B cell (primary cell): ENCODE data around the gene USP36. TPM values are rescaled to one million over a fixed set of nuclear protein-coding genes. Genes with fewer than 3 reads are reported as not detected.

Source experiments
- ATAC-seq: fragments of 200-7000 bp; cut with Tn5 transposase; one replicate; pipeline ENCODE4 v1.10.0; 2021; ENCODE audit warnings: low read depth, mild to moderate bottlenecking, moderate number of reproducible peaks, moderate library complexity
- CTCF ChIA-PET: fragments of 350-600 bp; sonication (Branson Sonifier 250); formaldehyde crosslinking; loops from one replicate; lab custom pipeline; 2021; ENCODE audit warnings: antibody characterized with exemption, inconsistent platforms; lab: Charles Lee
- POLR2A ChIA-PET: fragments of 350-600 bp; sonication (Branson Sonifier 250); formaldehyde crosslinking; loops from one replicate; lab custom pipeline; 2021; ENCODE audit warnings: antibody characterized with exemption; lab: Charles Lee
- DNase-seq: peaks from one replicate; pipeline ENCODE4 v3.0.0; 2013
- H2AFZ ChIP-seq: 2 replicates; pipeline ENCODE4 v1.6.1; 2012; ENCODE audit warnings: mild to moderate bottlenecking, low read depth, low read length; ENCODE audit not compliant: insufficient read depth, poor library complexity, severe bottlenecking
- H3K27ac ChIP-seq, 2 donors: 1 replicate in 1 of 2; 2 replicates in 1 of 2; pipeline ENCODE4 v1.5.1; 2012 to 2013; ENCODE audit warnings: low read length in 2 of 2, mild to moderate bottlenecking in 2 of 2, moderate library complexity in 1 of 2
- H3K27me3 ChIP-seq, 4 experiments: fragments of 200-600 bp in 1 of 4; sonication (generic) in 1 of 4; replicated peaks in 1 of 4; 1 replicate in 2 of 4; 2 replicates in 2 of 4; pipeline versions ENCODE4 v1.6.1 to v1.7.0; 2013 to 2016; ENCODE audit warnings: low read length in 3 of 4, mild to moderate bottlenecking in 2 of 4, mixed read lengths in 1 of 4, moderate library complexity in 1 of 4; ENCODE audit not compliant: insufficient read depth in 4 of 4, control insufficient read depth in 3 of 4; ENCODE audit errors: control extremely low read depth in 1 of 4
- H3K36me3 ChIP-seq, 2 experiments: replicated peaks in 1 of 2; 1 replicate in 1 of 2; 2 replicates in 1 of 2; pipeline versions ENCODE4 v1.6.1 to v1.7.1; 2013; ENCODE audit warnings: low read length in 1 of 2; ENCODE audit not compliant: insufficient read depth in 2 of 2, control insufficient read depth in 1 of 2; ENCODE audit errors: control extremely low read depth in 1 of 2, extremely low read depth in 1 of 2
- H3K4me1 ChIP-seq, 2 donors: fragments of 200-600 bp in 1 of 2; sonication (generic) in 1 of 2; 1 replicate in 1 of 2; 2 replicates in 1 of 2; pipeline versions ENCODE4 v1.5.1 to v1.6.1; 2013 to 2017; ENCODE audit warnings: low read length in 2 of 2; ENCODE audit not compliant: control insufficient read depth in 2 of 2, insufficient read depth in 2 of 2
- H3K4me2 ChIP-seq: replicated peaks from 2 replicates; pipeline ENCODE3; 2012; ENCODE audit warnings: mild to moderate bottlenecking, low read depth, low read length; ENCODE audit not compliant: poor library complexity, severe bottlenecking
- H3K4me3 ChIP-seq, 5 experiments: fragments of 200-600 bp in 1 of 5; sonication (generic) in 1 of 5; 1 replicate in 3 of 5; 2 replicates in 2 of 5; pipeline versions ENCODE4 v1.5.1 to v1.7.0; 2011 to 2016; ENCODE audit warnings: low read length in 4 of 5, mild to moderate bottlenecking in 4 of 5, low read depth in 2 of 5, control low read depth in 1 of 5, moderate library complexity in 1 of 5; ENCODE audit not compliant: insufficient read depth in 1 of 5; ENCODE audit errors: control extremely low read depth in 1 of 5, extremely low read depth in 1 of 5
- H3K79me2 ChIP-seq: fragments of 200-600 bp; sonication (generic); one replicate; pipeline ENCODE4 v1.6.0; 2016; ENCODE audit warnings: low read length; ENCODE audit not compliant: control insufficient read depth, insufficient read depth
- H3K9ac ChIP-seq: fragments of 200-600 bp; sonication (generic); 2 replicates; pipeline ENCODE4 v1.6.1; 2017; ENCODE audit warnings: mild to moderate bottlenecking, low read length, moderate library complexity
- H3K9me3 ChIP-seq, 3 donors: one replicate each; pipeline versions ENCODE4 v1.6.1 to v1.7.1; 2013; ENCODE audit warnings: low read length in 2 of 3; ENCODE audit not compliant: control insufficient read depth in 2 of 3, insufficient read depth in 1 of 3; ENCODE audit errors: control extremely low read depth in 1 of 3
- H4K20me1 ChIP-seq: 2 replicates; pipeline ENCODE4 v1.6.0; 2012; ENCODE audit warnings: mild to moderate bottlenecking, low read length; ENCODE audit not compliant: insufficient read depth, control insufficient read depth, poor library complexity, severe bottlenecking
- H3K27ac Mint-ChIP-seq: one replicate; pipeline ENCODE4 v1.8.0; 2021; ENCODE audit warnings: mixed read lengths
- H3K27me3 Mint-ChIP-seq: one replicate; pipeline ENCODE4 v1.8.0; 2021; ENCODE audit warnings: mixed read lengths
- H3K4me1 Mint-ChIP-seq: one replicate; pipeline ENCODE4 v1.8.0; 2021; ENCODE audit warnings: mixed read lengths
- H3K4me3 Mint-ChIP-seq: one replicate; pipeline ENCODE4 v1.8.0; 2021; ENCODE audit warnings: mixed read lengths
- H3K9me3 Mint-ChIP-seq: one replicate; pipeline ENCODE4 v1.8.0; 2022; ENCODE audit warnings: mixed read lengths; ENCODE audit not compliant: insufficient read depth
- CTCF ChIP-seq: fragments of 200-600 bp; IDR thresholded peaks from one replicate; pipeline ENCODE4 v1.8.0; 2022; ENCODE audit warnings: antibody characterized with exemption, mild to moderate bottlenecking
- EZH2 ChIP-seq: IDR thresholded peaks from 2 replicates; pipeline ENCODE4 v1.6.1; 2012; ENCODE audit warnings: borderline replicate concordance, low read depth, mild to moderate bottlenecking, moderate library complexity, low read length; ENCODE audit not compliant: insufficient read depth, poor library complexity, severe bottlenecking
- WGBS: methylation state at CpG from one replicate; pipeline ENCODE4 v1.1.5; 2013; ENCODE audit warnings: missing lambda C conversion rate; ENCODE audit not compliant: insufficient coverage; 5-methylcytosine and 5-hydroxymethylcytosine counted together
- intact Hi-C: fragments of 100-400 bp; cut with micrococcal nuclease; formaldehyde crosslinking; loops from one replicate; pipeline ENCODE4 v1.10.0; 2022
- polyA plus RNA-seq: library from polyadenylated mRNA; depleted of rRNA; stranded (reverse); fragments of >200 nt; gene quantifications from 2 replicates; pipeline ENCODE4 v1.2.3, GENCODE V29; 2012
- total RNA-seq, 2 donors: library from RNA; stranded (reverse); fragments of 120-200 nt in 1 of 2; gene quantifications; 1 replicate in 1 of 2; 2 replicates in 1 of 2; pipeline versions ENCODE4 v1.2.3 to v1.2.4, GENCODE V29; 2013 to 2022

The USP36 gene
- total and polyA plus RNA-seq, 2 donors (not counting 1 experiment from before 2014, with no cell fraction given), result 52.2 to 137 TPM

DNA sequence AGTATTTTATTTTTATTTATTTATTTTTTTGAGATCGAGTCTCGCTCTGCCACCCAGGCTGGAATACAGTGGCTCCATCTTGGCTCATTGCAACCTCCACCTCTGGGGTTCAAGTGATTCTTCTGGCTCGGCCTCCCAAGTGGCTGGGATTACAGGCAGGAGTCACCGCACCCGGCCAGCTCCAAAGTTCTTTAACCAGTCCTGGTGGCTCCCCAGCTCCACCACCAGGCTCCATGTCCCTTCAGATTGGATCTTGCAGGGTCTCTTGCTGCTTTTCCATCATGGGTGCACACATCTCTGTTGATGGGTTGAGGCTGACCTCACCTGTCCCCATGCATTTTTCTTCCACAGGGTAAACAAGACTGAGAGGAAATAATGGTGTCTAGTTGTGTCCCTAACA lies 8.4 kb upstream of the USP36 start:
- no peak overlapping the region for H3K27ac Mint-ChIP-seq

GRCh38 chr17:78847052-78847451 lies 6.4 kb upstream of the USP36 start:
- Histone ChIP-seq H2AFZ (no peak overlapping the region), H3K4me2 (no peak overlapping the region), H3K79me2 (no peaks in the 10 kb centered on the region), H4K20me1 (no peaks in the 10 kb centered on the region), H3K36me3 (no peaks in the 10 kb centered on the region), H3K4me1 (no peaks in the 10 kb centered on the region), H3K27ac (no peak overlapping the region), H3K9me3 (no peaks in the 10 kb centered on the region), H3K9ac (no peak overlapping the region), H3K4me3 (no peak overlapping the region), H3K27me3 (no peaks in the 10 kb centered on the region)
- CTCF ChIA-PET, result interaction anchor here (1.0 to 1.1 kb wide), 2 partner anchors 19 to 168 kb away, joined by 3 to 4 read pairs; no protein-coding TSS in a partner anchor
- H3K9me3 Mint-ChIP-seq, result no peaks in the 10 kb centered on the region
- H3K27me3 Mint-ChIP-seq, result no peaks in the 10 kb centered on the region
- POLR2A ChIA-PET, result no interaction called here
- TF ChIP-seq CTCF (no peak), EZH2 (no peak)
- intact Hi-C loops, result loop anchor here (10.0 kb wide), 2 partner anchors 112 to 402 kb away; no protein-coding TSS in a partner anchor
- DNase-seq (no peak), ATAC-seq (no peak)
- WGBS, result no CpG with 5 or more reads among the region's 3 CpGs
- peaks cover 5% of the 10 kb centered on the region for H3K4me1 Mint-ChIP-seq
- no peak overlapping the region for H3K27ac Mint-ChIP-seq
- H3K4me3 Mint-ChIP-seq, result no peak overlapping the region

More for the DNA sequence above, 8.4 kb upstream of the USP36 start:
- TF ChIP-seq EZH2, result no peak
- TF ChIP-seq CTCF, result no peak
- no peak for DNase-seq
- POLR2A ChIA-PET, result no interaction called here
- no peaks in the 10 kb centered on the region for H4K20me1 ChIP-seq
- intact Hi-C loops, result loop anchor here (10.0 kb wide), 2 partner anchors 114 to 404 kb away; no protein-coding TSS in a partner anchor
- no peak overlapping the region for H2AFZ ChIP-seq
- no peaks in the 10 kb centered on the region for H3K79me2 ChIP-seq
- H3K27me3 ChIP-seq, result no peaks in the 10 kb centered on the region
- Mint-ChIP-seq H3K9me3 (no peaks in the 10 kb centered on the region), H3K4me1 (peaks cover 3% of the 10 kb centered on the region), H3K4me3 (no peak overlapping the region), H3K27me3 (no peaks in the 10 kb centered on the region)
- no peak overlapping the region for H3K4me3 ChIP-seq
- H3K4me1 ChIP-seq, result no peaks in the 10 kb centered on the region
- WGBS, result 97% methylated on average over 5 of the region's 5 CpGs
- no peaks in the 10 kb centered on the region for H3K9me3 ChIP-seq
- ATAC-seq, result no peak
- no peak overlapping the region for H3K4me2 ChIP-seq
- no peak overlapping the region for H3K9ac ChIP-seq
- H3K27ac ChIP-seq, result no peak overlapping the region
- no peaks in the 10 kb centered on the region for H3K36me3 ChIP-seq
- CTCF ChIA-PET, result no interaction called here
